Measurements from ENCODE around the gene NFE2L2.
"Not testable (repeated sequence)": the region's sequence is repeated elsewhere in the genome, so short reads cannot be mapped to it uniquely, and the experiment has no call there.

The NFE2L2 gene

GRCh38 chr2:177255227-177255601 lies 9.3 kb downstream of the NFE2L2 start:
- H3K36me3 ChIP-seq (ENCODE audit: control insufficient read depth, insufficient read depth, low read length): peaks cover 9% of the 10 kb centered on the region; the same call in 1 of the 2 replicates

GRCh38 chr2:177254433-177255226 lies 9.9 kb downstream of the NFE2L2 start:
- Histone ChIP-seq H3K36me3 (ENCODE audit: control insufficient read depth, insufficient read depth, low read length) (peaks cover 9% of the 10 kb centered on the region; the same call in 1 of the 2 replicates), H3K4me3 (ENCODE audit: low read depth, low read length) (no peak overlapping the region), H3K4me1 (ENCODE audit: control insufficient read depth, insufficient read depth, low read length) (peaks cover 31% of the 10 kb centered on the region), H3K9me3 (ENCODE audit: control insufficient read depth, insufficient read depth, low read depth, low read length) (peaks cover 20% of the 10 kb centered on the region), H3K27ac (ENCODE audit: low read depth, low read length) (no peak overlapping the region), H3K9ac (ENCODE audit: low read length) (no peak overlapping the region), H3K27me3 (ENCODE audit: control insufficient read depth, insufficient read depth, low read length) (no peaks in the 10 kb centered on the region)

More at GRCh38 chr2:177255227-177255601, 9.3 kb downstream of the NFE2L2 start:
- Histone ChIP-seq H3K27me3 (ENCODE audit: control insufficient read depth, insufficient read depth, low read length) (no peaks in the 10 kb centered on the region), H3K9ac (ENCODE audit: low read length) (no peak overlapping the region), H3K9me3 (ENCODE audit: control insufficient read depth, insufficient read depth, low read depth, low read length) (peaks cover 20% of the 10 kb centered on the region), H3K4me3 (ENCODE audit: low read depth, low read length) (no peak overlapping the region), H3K4me1 (ENCODE audit: control insufficient read depth, insufficient read depth, low read length) (peaks cover 31% of the 10 kb centered on the region), H3K27ac (ENCODE audit: low read depth, low read length) (no peak overlapping the region)

- peaks cover 31% of the 10 kb centered on the region for H3K4me1 ChIP-seq (ENCODE audit: control insufficient read depth, insufficient read depth, low read length)
- no peaks in the 10 kb centered on the region for H3K27me3 ChIP-seq (ENCODE audit: control insufficient read depth, insufficient read depth, low read length)
- peaks cover 12% of the 10 kb centered on the region for H3K9me3 ChIP-seq (ENCODE audit: control insufficient read depth, insufficient read depth, low read depth, low read length)
- no peak overlapping the region for H3K4me3 ChIP-seq (ENCODE audit: low read depth, low read length)
- peaks cover 2% of the 10 kb centered on the region; the same call in 1 of the 2 replicates for H3K36me3 ChIP-seq (ENCODE audit: control insufficient read depth, insufficient read depth, low read length)
- no peak overlapping the region for H3K27ac ChIP-seq (ENCODE audit: low read depth, low read length)
- H3K9ac ChIP-seq (ENCODE audit: low read length): no peak overlapping the region
These were observed 10.8 kb downstream of the NFE2L2 start for GRCh38 chr2:177253704-177254103.

- Histone ChIP-seq H3K27me3 (ENCODE audit: control insufficient read depth, insufficient read depth, low read length) (no peaks in the 10 kb centered on the region), H3K4me3 (ENCODE audit: low read depth, low read length) (no peak overlapping the region), H3K4me1 (ENCODE audit: control insufficient read depth, insufficient read depth, low read length) (peaks cover 31% of the 10 kb centered on the region), H3K27ac (ENCODE audit: low read depth, low read length) (no peak overlapping the region), H3K9me3 (ENCODE audit: control insufficient read depth, insufficient read depth, low read depth, low read length) (peaks cover 6% of the 10 kb centered on the region), H3K36me3 (ENCODE audit: control insufficient read depth, insufficient read depth, low read length) (no peaks in the 10 kb centered on the region; the same call in 1 of the 2 replicates), H3K9ac (ENCODE audit: low read length) (no peak overlapping the region)
These were observed 11.6 kb downstream of the NFE2L2 start for GRCh38 chr2:177252808-177253531.

- Histone ChIP-seq H3K9ac (ENCODE audit: low read length) (no peak overlapping the region), H3K4me3 (ENCODE audit: low read depth, low read length) (no peak overlapping the region), H3K36me3 (ENCODE audit: control insufficient read depth, insufficient read depth, low read length) (no peaks in the 10 kb centered on the region), H3K4me1 (ENCODE audit: control insufficient read depth, insufficient read depth, low read length) (peaks cover 24% of the 10 kb centered on the region), H3K9me3 (ENCODE audit: control insufficient read depth, insufficient read depth, low read depth, low read length) (no peaks in the 10 kb centered on the region), H3K27me3 (ENCODE audit: control insufficient read depth, insufficient read depth, low read length) (no peaks in the 10 kb centered on the region), H3K27ac (ENCODE audit: low read depth, low read length) (no peak overlapping the region)
These were observed 13.4 kb downstream of the NFE2L2 start for GRCh38 chr2:177251165-177251542.

- Histone ChIP-seq H3K4me1 (ENCODE audit: control insufficient read depth, insufficient read depth, low read length) (peaks cover 27% of the 10 kb centered on the region), H3K27ac (ENCODE audit: low read depth, low read length) (no peak overlapping the region), H3K36me3 (ENCODE audit: control insufficient read depth, insufficient read depth, low read length) (no peaks in the 10 kb centered on the region), H3K9me3 (ENCODE audit: control insufficient read depth, insufficient read depth, low read depth, low read length) (no peaks in the 10 kb centered on the region), H3K9ac (ENCODE audit: low read length) (no peak overlapping the region), H3K4me3 (ENCODE audit: low read depth, low read length) (no peak overlapping the region), H3K27me3 (ENCODE audit: control insufficient read depth, insufficient read depth, low read length) (no peaks in the 10 kb centered on the region)
These were observed 14.1 kb downstream of the NFE2L2 start for GRCh38 chr2:177250461-177250860.

- Histone ChIP-seq H3K36me3 (ENCODE audit: control insufficient read depth, insufficient read depth, low read length) (no peaks in the 10 kb centered on the region), H3K9me3 (ENCODE audit: control insufficient read depth, insufficient read depth, low read depth, low read length) (no peaks in the 10 kb centered on the region), H3K9ac (ENCODE audit: low read length) (no peak overlapping the region), H3K4me1 (ENCODE audit: control insufficient read depth, insufficient read depth, low read length) (peaks cover 24% of the 10 kb centered on the region), H3K4me3 (ENCODE audit: low read depth, low read length) (no peak overlapping the region), H3K27ac (ENCODE audit: low read depth, low read length) (no peak overlapping the region), H3K27me3 (ENCODE audit: control insufficient read depth, insufficient read depth, low read length) (no peaks in the 10 kb centered on the region)
These were observed 15.5 kb downstream of the NFE2L2 start for GRCh38 chr2:177249038-177249437.

- Histone ChIP-seq H3K4me1 (ENCODE audit: control insufficient read depth, insufficient read depth, low read length) (peaks cover 28% of the 10 kb centered on the region), H3K36me3 (ENCODE audit: control insufficient read depth, insufficient read depth, low read length) (no peaks in the 10 kb centered on the region), H3K9ac (ENCODE audit: low read length) (no peak overlapping the region), H3K9me3 (ENCODE audit: control insufficient read depth, insufficient read depth, low read depth, low read length) (no peaks in the 10 kb centered on the region), H3K27ac (ENCODE audit: low read depth, low read length) (no peak overlapping the region), H3K4me3 (ENCODE audit: low read depth, low read length) (no peak overlapping the region), H3K27me3 (ENCODE audit: control insufficient read depth, insufficient read depth, low read length) (no peaks in the 10 kb centered on the region)
These were observed 16.7 kb downstream of the NFE2L2 start for GRCh38 chr2:177247693-177248262.

- Histone ChIP-seq H3K27ac (ENCODE audit: low read depth, low read length) (peak overlapping the region; percentile 72; the same call in 1 of the 2 replicates), H3K4me1 (ENCODE audit: control insufficient read depth, insufficient read depth, low read length) (peaks cover 40% of the 10 kb centered on the region)
- H3K9ac ChIP-seq (ENCODE audit: low read length); H3K4me3 ChIP-seq (ENCODE audit: low read depth, low read length); H3K36me3 ChIP-seq (ENCODE audit: control insufficient read depth, insufficient read depth, low read length); H3K27me3 ChIP-seq (ENCODE audit: control insufficient read depth, insufficient read depth, low read length); H3K9me3 ChIP-seq (ENCODE audit: control insufficient read depth, insufficient read depth, low read depth, low read length): not testable (repeated sequence)
These were observed 17.9 kb downstream of the NFE2L2 start for GRCh38 chr2:177246523-177247030.

GRCh38 chr2:177246000-177246399 lies 18.5 kb downstream of the NFE2L2 start:
- H3K27ac ChIP-seq (ENCODE audit: low read depth, low read length): peak overlapping the region; percentile 72
- H3K4me1 ChIP-seq (ENCODE audit: control insufficient read depth, insufficient read depth, low read length): peaks cover 36% of the 10 kb centered on the region
- no peak overlapping the region for H3K4me3 ChIP-seq (ENCODE audit: low read depth, low read length)

GRCh38 chr2:177245010-177245422 lies 19.5 kb downstream of the NFE2L2 start:
- Histone ChIP-seq H3K4me1 (ENCODE audit: control insufficient read depth, insufficient read depth, low read length) (peaks cover 39% of the 10 kb centered on the region), H3K36me3 (ENCODE audit: control insufficient read depth, insufficient read depth, low read length) (no peaks in the 10 kb centered on the region), H3K4me3 (ENCODE audit: low read depth, low read length) (no peak overlapping the region), H3K27me3 (ENCODE audit: control insufficient read depth, insufficient read depth, low read length) (no peaks in the 10 kb centered on the region), H3K27ac (ENCODE audit: low read depth, low read length) (peak overlapping the region; percentile 72; the same call in 1 of the 2 replicates), H3K9me3 (ENCODE audit: control insufficient read depth, insufficient read depth, low read depth, low read length) (no peaks in the 10 kb centered on the region), H3K9ac (ENCODE audit: low read length) (no peak overlapping the region)

More at GRCh38 chr2:177246000-177246399, 18.5 kb downstream of the NFE2L2 start:
- Histone ChIP-seq H3K36me3 (ENCODE audit: control insufficient read depth, insufficient read depth, low read length) (no peaks in the 10 kb centered on the region), H3K9ac (ENCODE audit: low read length) (peak overlapping the region; percentile 18), H3K27me3 (ENCODE audit: control insufficient read depth, insufficient read depth, low read length) (no peaks in the 10 kb centered on the region), H3K9me3 (ENCODE audit: control insufficient read depth, insufficient read depth, low read depth, low read length) (no peaks in the 10 kb centered on the region)
